ENCODE results near the gene TSLP.

TSLP gene

GRCh38 chr5:111099058-111099778 is 27.7 kb downstream of the TSLP start:
- DNase-seq, result peak; percentile 39

GRCh38 chr5:111106320-111106948 is 34.9 kb downstream of the TSLP start:
- DNase-seq, result no peak

GRCh38 chr5:111107371-111107770 is 35.9 kb downstream of the TSLP start:
- no peak for DNase-seq

- DNase-seq, result no peak
Measured at GRCh38 chr5:111111956-111112355, 40.4 kb downstream of the TSLP start.

- DNase-seq, result no peak
Measured at GRCh38 chr5:111113678-111114077, 42.2 kb downstream of the TSLP start.

- no peak for DNase-seq
Measured at GRCh38 chr5:111115229-111115628, 43.7 kb downstream of the TSLP start.

GRCh38 chr5:111116550-111116949 is 45.0 kb downstream of the TSLP start:
- DNase-seq, result no peak

GRCh38 chr5:111117136-111117535 is 45.6 kb downstream of the TSLP start:
- DNase-seq, result no peak

- DNase-seq, result no peak
Measured at GRCh38 chr5:111119221-111119620, 47.7 kb downstream of the TSLP start.

GRCh38 chr5:111119856-111120255 is 48.3 kb downstream of the TSLP start:
- DNase-seq, result no peak

- DNase-seq, result no peak
Measured at GRCh38 chr5:111120911-111121310, 49.4 kb downstream of the TSLP start.

GRCh38 chr5:111121926-111122325 is 50.4 kb downstream of the TSLP start:
- DNase-seq, result no peak

GRCh38 chr5:111122398-111122797 is 50.9 kb downstream of the TSLP start:
- DNase-seq, result no peak

- DNase-seq, result no peak
Measured at GRCh38 chr5:111124793-111125192, 53.3 kb downstream of the TSLP start.

- DNase-seq, result no peak
Measured at GRCh38 chr5:111126896-111127295, 55.4 kb downstream of the TSLP start.
